Neural progenitor cell (in vitro differentiated cells): Measurements from ENCODE around the gene IQCE. TPM values are rescaled to one million over a fixed set of nuclear protein-coding genes. Genes with fewer than 3 reads are reported as not detected.
"Not testable (repeated sequence)": the region's sequence is repeated elsewhere in the genome, so short reads cannot be mapped to it uniquely, and the experiment has no call there.

Experiments
- DNase-seq: peaks from one replicate; pipeline ENCODE4 v3.0.0-alpha.2; 2016; ENCODE audit warnings: low spot score
- H2AFZ ChIP-seq: fragments of 200-600 bp; sonication (generic); replicated peaks from 2 replicates; pipeline ENCODE4 v1.6.1; 2016; ENCODE audit warnings: antibody characterized with exemption
- H3F3A ChIP-seq: fragments of 200-600 bp; sonication (generic); 2 replicates; pipeline ENCODE4 v1.6.1; 2016; ENCODE audit warnings: antibody characterized with exemption, low read depth
- H3K27ac ChIP-seq: fragments of 200-600 bp; sonication (generic); 2 replicates; pipeline ENCODE4 v1.5.1; 2016; ENCODE audit warnings: mild to moderate bottlenecking
- H3K27me3 ChIP-seq: fragments of 200-600 bp; sonication (generic); 2 replicates; pipeline ENCODE4 v1.6.1; 2016; ENCODE audit warnings: mild to moderate bottlenecking, moderate library complexity
- H3K36me3 ChIP-seq: fragments of 200-600 bp; sonication (generic); 2 replicates; pipeline ENCODE4 v1.5.1; 2016
- H3K4me1 ChIP-seq: fragments of 200-600 bp; sonication (generic); 2 replicates; pipeline ENCODE4 v1.6.1; 2016; ENCODE audit warnings: mixed run types
- H3K4me2 ChIP-seq: fragments of 200-600 bp; sonication (generic); 2 replicates; pipeline ENCODE4 v1.6.1; 2016
- H3K4me3 ChIP-seq: fragments of 200-600 bp; sonication (generic); 2 replicates; pipeline ENCODE4 v1.5.1; 2016
- H3K79me2 ChIP-seq: fragments of 200-600 bp; sonication (generic); 2 replicates; pipeline ENCODE4 v1.6.1; 2016; ENCODE audit warnings: low read depth
- H3K9ac ChIP-seq: fragments of 200-600 bp; sonication (generic); 2 replicates; pipeline ENCODE4 v1.6.1; 2016
- H3K9me3 ChIP-seq: fragments of 200-600 bp; sonication (generic); 2 replicates; pipeline ENCODE4 v1.5.1; 2016; ENCODE audit warnings: low read depth
- H4K20me1 ChIP-seq: fragments of 200-600 bp; sonication (generic); 2 replicates; pipeline ENCODE4 v1.6.1; 2016; ENCODE audit warnings: low read depth
- H3K27ac Mint-ChIP-seq: 3 replicates; pipeline ENCODE4 v1.8.0; 2021; ENCODE audit warnings: mixed read lengths
- H3K27me3 Mint-ChIP-seq: 2 replicates; pipeline ENCODE4 v1.8.0; 2022; ENCODE audit warnings: low read depth, mild to moderate bottlenecking, inconsistent platforms, moderate library complexity, mixed read lengths; ENCODE audit not compliant: insufficient read depth
- H3K36me3 Mint-ChIP-seq: 3 replicates; pipeline ENCODE4 v1.8.0; 2021; ENCODE audit warnings: mixed read lengths
- H3K4me1 Mint-ChIP-seq: 3 replicates; pipeline ENCODE4 v1.8.0; 2021; ENCODE audit warnings: mixed read lengths
- H3K4me3 Mint-ChIP-seq: 3 replicates; pipeline ENCODE4 v1.8.0; 2021; ENCODE audit warnings: mild to moderate bottlenecking, moderate library complexity, mixed read lengths
- H3K9me3 Mint-ChIP-seq: 3 replicates; pipeline ENCODE4 v1.8.0; 2020; ENCODE audit warnings: mixed read lengths
- CTCF ChIP-seq: fragments of 200-600 bp; sonication (generic); IDR thresholded peaks from 2 replicates; pipeline ENCODE4 v1.5.1; 2017; ENCODE audit warnings: antibody characterized with exemption, mild to moderate bottlenecking
- EZH2 ChIP-seq: fragments of 200-600 bp; sonication (generic); IDR thresholded peaks from 2 replicates; pipeline ENCODE4 v1.6.1; 2017; ENCODE audit warnings: antibody characterized with exemption, mild to moderate bottlenecking, moderate library complexity
- EZH2phosphoT487 ChIP-seq: fragments of 200-600 bp; sonication (generic); IDR thresholded peaks from 2 replicates; pipeline ENCODE4 v1.6.1; 2017; ENCODE audit warnings: antibody characterized with exemption
- total RNA-seq: library from RNA; depleted of rRNA; stranded (reverse); fragments of >200 nt; gene quantifications from 2 replicates; pipeline ENCODE4 v1.2.3, GENCODE V29; 2015; ENCODE audit warnings: low replicate concordance

The IQCE gene
- total RNA-seq, 1 donor from 2014 or later = 4.6 TPM

GRCh38 chr7:2555121-2556052 lies 3.4 kb upstream of the IQCE start, which contains the start of gene BRAT1:
TSS of gene BRAT1 (minus strand) at chr7:2555524. CDS start at chr7:2554431, 1,093 bp downstream.
- peak within 1 kb of the TSS; percentile 100 for H3K27ac ChIP-seq
- H3K4me2 ChIP-seq = peak within 1 kb of the TSS; percentile 94
- no peaks in the 10 kb centered on the region for H3K9me3 ChIP-seq
- peaks cover 29% of the 10 kb centered on the region for H3K4me1 Mint-ChIP-seq
- peak within 1 kb of the TSS; percentile 100 for H2AFZ ChIP-seq
- peak; percentile 99 for DNase-seq
- H3K27ac Mint-ChIP-seq = peak within 1 kb of the TSS; percentile 97
- H3K9me3 Mint-ChIP-seq = no peaks in the 10 kb centered on the region
- peaks cover 14% of the 10 kb centered on the region for H3K36me3 Mint-ChIP-seq
- H3K4me3 Mint-ChIP-seq = peak within 1 kb of the TSS; percentile 91
- peak within 1 kb of the TSS; percentile 97 for H3K9ac ChIP-seq
- H4K20me1 ChIP-seq = peaks cover 19% of the 10 kb centered on the region
- H3F3A ChIP-seq = peaks cover 43% of the 10 kb centered on the region
- no peaks in the 10 kb centered on the region for H3K27me3 ChIP-seq
- H3K27me3 Mint-ChIP-seq = peaks cover 8% of the 10 kb centered on the region
- TF ChIP-seq CTCF (peak; percentile 58), EZH2 (no peak)
- peak within 1 kb of the TSS; percentile 93 for H3K4me3 ChIP-seq
- no peaks in the 10 kb centered on the region for H3K36me3 ChIP-seq
- peaks cover 48% of the 10 kb centered on the region for H3K79me2 ChIP-seq
- peaks cover 9% of the 10 kb centered on the region for H3K4me1 ChIP-seq

GRCh38 chr7:2559283-2559950 lies 638 bp downstream of the IQCE start:
- Histone ChIP-seq H3K4me3 (peak overlapping the region; percentile 87), H3F3A (peaks cover 35% of the 10 kb centered on the region), H3K4me1 (peaks cover 3% of the 10 kb centered on the region), H2AFZ (peak overlapping the region; percentile 72), H3K79me2 (peaks cover 14% of the 10 kb centered on the region), H3K9me3 (no peaks in the 10 kb centered on the region), H3K27me3 (no peaks in the 10 kb centered on the region), H3K27ac (no peak overlapping the region), H3K4me2 (peak overlapping the region; percentile 99), H3K9ac (peak overlapping the region; percentile 29), H3K36me3 (no peaks in the 10 kb centered on the region), H4K20me1 (peaks cover 6% of the 10 kb centered on the region)
- Mint-ChIP-seq H3K4me3 (peak overlapping the region; percentile 86), H3K36me3 (peaks cover 5% of the 10 kb centered on the region), H3K27ac (no peak overlapping the region), H3K4me1 (peaks cover 21% of the 10 kb centered on the region), H3K9me3 (no peaks in the 10 kb centered on the region), H3K27me3 (peaks cover 8% of the 10 kb centered on the region)
- TF ChIP-seq EZH2phosphoT487 (no peak), EZH2 (no peak), CTCF (no peak)
- DNase-seq = no peak

- not testable (repeated sequence) for H3K4me3 ChIP-seq, H3K4me2 ChIP-seq, H2AFZ ChIP-seq, H3K27ac Mint-ChIP-seq, DNase-seq, H3K27ac ChIP-seq, H3K27me3 ChIP-seq, H4K20me1 ChIP-seq, H3K9me3 ChIP-seq, H3K27me3 Mint-ChIP-seq, H3K9me3 Mint-ChIP-seq, H3K4me3 Mint-ChIP-seq, H3K9ac ChIP-seq, H3K36me3 Mint-ChIP-seq, H3K36me3 ChIP-seq
- Histone ChIP-seq H3K79me2 (peaks cover 12% of the 10 kb centered on the region), H3F3A (peaks cover 21% of the 10 kb centered on the region), H3K4me1 (peaks cover 18% of the 10 kb centered on the region)
- peaks cover 49% of the 10 kb centered on the region for H3K4me1 Mint-ChIP-seq
Measured at GRCh38 chr7:2563955-2564354, 5.2 kb downstream of the IQCE start.
